HG03342 (cell line): ENCODE data around the gene BEND7.
"Not testable (repeated sequence)": the region's sequence is repeated elsewhere in the genome, so short reads cannot be mapped to it uniquely, and the experiment has no call there.

Source experiments
- ATAC-seq: cut with Tn5 transposase; IDR thresholded peaks from one replicate; pipeline ENCODE4 v1.9.1; 2021; ENCODE audit warnings: mild to moderate bottlenecking, moderate library complexity; ENCODE audit not compliant: unreplicated experiment

BEND7 gene

GRCh38 chr10:13427943-13428342 is 100.9 kb downstream of the BEND7 start:
- not testable (repeated sequence) for ATAC-seq

- no peak for ATAC-seq
Measured at GRCh38 chr10:13425397-13425796, 103.4 kb downstream of the BEND7 start.

GRCh38 chr10:13422800-13423199 is 106.0 kb downstream of the BEND7 start:
- ATAC-seq = no peak

- ATAC-seq = no peak
Measured at GRCh38 chr10:13421382-13421917, 107.4 kb downstream of the BEND7 start.

GRCh38 chr10:13420532-13421307 is 108.1 kb downstream of the BEND7 start:
- no peak for ATAC-seq

- ATAC-seq = no peak
Measured at GRCh38 chr10:13417459-13418126, 111.2 kb downstream of the BEND7 start.

- ATAC-seq = no peak
Measured at GRCh38 chr10:13416760-13417159, 112.1 kb downstream of the BEND7 start.

GRCh38 chr10:13414855-13415254 is 114.0 kb downstream of the BEND7 start:
- no peak for ATAC-seq

- no peak for ATAC-seq
Measured at GRCh38 chr10:13414137-13414536, 114.7 kb downstream of the BEND7 start.

- no peak for ATAC-seq
Measured at GRCh38 chr10:13412894-13413293, 115.9 kb downstream of the BEND7 start.

GRCh38 chr10:13404791-13405190 is 124.0 kb downstream of the BEND7 start:
- no peak for ATAC-seq

GRCh38 chr10:13404305-13404759 is 124.5 kb downstream of the BEND7 start:
- ATAC-seq = no peak

GRCh38 chr10:13403426-13403825 is 125.4 kb downstream of the BEND7 start:
- ATAC-seq = not testable (repeated sequence)

- no peak for ATAC-seq
Measured at GRCh38 chr10:13402021-13402420, 126.8 kb downstream of the BEND7 start.

- ATAC-seq = no peak
Measured at GRCh38 chr10:13401142-13401541, 127.7 kb downstream of the BEND7 start.

- no peak for ATAC-seq
Measured at GRCh38 chr10:13400196-13400965, 128.4 kb downstream of the BEND7 start.

- no peak for ATAC-seq
Measured at GRCh38 chr10:13399752-13400151, 129.1 kb downstream of the BEND7 start.

GRCh38 chr10:13399236-13399635 is 129.6 kb downstream of the BEND7 start:
- no peak for ATAC-seq

- ATAC-seq = no peak
Measured at GRCh38 chr10:13397052-13397451, 131.8 kb downstream of the BEND7 start.

- ATAC-seq = no peak
Measured at GRCh38 chr10:13396369-13396768, 132.4 kb downstream of the BEND7 start.

- ATAC-seq = no peak
Measured at GRCh38 chr10:13395540-13395939, 133.3 kb downstream of the BEND7 start.
